ENCODE results near the gene SREBF1. TPM values are rescaled to one million over a fixed set of nuclear protein-coding genes. Genes with fewer than 3 reads are reported as not detected.

The SREBF1 gene
- total and polyA plus RNA-seq, 2 of the 8 experiments (the other 6 are each of a cell fraction or from before 2014, with no cell fraction given) = 28.6 to 70.8 TPM

GRCh38 chr17:17766744-17767120 is 70.1 kb downstream of the SREBF1 start (continued):
- TF ChIP-seq, protein P1, sequence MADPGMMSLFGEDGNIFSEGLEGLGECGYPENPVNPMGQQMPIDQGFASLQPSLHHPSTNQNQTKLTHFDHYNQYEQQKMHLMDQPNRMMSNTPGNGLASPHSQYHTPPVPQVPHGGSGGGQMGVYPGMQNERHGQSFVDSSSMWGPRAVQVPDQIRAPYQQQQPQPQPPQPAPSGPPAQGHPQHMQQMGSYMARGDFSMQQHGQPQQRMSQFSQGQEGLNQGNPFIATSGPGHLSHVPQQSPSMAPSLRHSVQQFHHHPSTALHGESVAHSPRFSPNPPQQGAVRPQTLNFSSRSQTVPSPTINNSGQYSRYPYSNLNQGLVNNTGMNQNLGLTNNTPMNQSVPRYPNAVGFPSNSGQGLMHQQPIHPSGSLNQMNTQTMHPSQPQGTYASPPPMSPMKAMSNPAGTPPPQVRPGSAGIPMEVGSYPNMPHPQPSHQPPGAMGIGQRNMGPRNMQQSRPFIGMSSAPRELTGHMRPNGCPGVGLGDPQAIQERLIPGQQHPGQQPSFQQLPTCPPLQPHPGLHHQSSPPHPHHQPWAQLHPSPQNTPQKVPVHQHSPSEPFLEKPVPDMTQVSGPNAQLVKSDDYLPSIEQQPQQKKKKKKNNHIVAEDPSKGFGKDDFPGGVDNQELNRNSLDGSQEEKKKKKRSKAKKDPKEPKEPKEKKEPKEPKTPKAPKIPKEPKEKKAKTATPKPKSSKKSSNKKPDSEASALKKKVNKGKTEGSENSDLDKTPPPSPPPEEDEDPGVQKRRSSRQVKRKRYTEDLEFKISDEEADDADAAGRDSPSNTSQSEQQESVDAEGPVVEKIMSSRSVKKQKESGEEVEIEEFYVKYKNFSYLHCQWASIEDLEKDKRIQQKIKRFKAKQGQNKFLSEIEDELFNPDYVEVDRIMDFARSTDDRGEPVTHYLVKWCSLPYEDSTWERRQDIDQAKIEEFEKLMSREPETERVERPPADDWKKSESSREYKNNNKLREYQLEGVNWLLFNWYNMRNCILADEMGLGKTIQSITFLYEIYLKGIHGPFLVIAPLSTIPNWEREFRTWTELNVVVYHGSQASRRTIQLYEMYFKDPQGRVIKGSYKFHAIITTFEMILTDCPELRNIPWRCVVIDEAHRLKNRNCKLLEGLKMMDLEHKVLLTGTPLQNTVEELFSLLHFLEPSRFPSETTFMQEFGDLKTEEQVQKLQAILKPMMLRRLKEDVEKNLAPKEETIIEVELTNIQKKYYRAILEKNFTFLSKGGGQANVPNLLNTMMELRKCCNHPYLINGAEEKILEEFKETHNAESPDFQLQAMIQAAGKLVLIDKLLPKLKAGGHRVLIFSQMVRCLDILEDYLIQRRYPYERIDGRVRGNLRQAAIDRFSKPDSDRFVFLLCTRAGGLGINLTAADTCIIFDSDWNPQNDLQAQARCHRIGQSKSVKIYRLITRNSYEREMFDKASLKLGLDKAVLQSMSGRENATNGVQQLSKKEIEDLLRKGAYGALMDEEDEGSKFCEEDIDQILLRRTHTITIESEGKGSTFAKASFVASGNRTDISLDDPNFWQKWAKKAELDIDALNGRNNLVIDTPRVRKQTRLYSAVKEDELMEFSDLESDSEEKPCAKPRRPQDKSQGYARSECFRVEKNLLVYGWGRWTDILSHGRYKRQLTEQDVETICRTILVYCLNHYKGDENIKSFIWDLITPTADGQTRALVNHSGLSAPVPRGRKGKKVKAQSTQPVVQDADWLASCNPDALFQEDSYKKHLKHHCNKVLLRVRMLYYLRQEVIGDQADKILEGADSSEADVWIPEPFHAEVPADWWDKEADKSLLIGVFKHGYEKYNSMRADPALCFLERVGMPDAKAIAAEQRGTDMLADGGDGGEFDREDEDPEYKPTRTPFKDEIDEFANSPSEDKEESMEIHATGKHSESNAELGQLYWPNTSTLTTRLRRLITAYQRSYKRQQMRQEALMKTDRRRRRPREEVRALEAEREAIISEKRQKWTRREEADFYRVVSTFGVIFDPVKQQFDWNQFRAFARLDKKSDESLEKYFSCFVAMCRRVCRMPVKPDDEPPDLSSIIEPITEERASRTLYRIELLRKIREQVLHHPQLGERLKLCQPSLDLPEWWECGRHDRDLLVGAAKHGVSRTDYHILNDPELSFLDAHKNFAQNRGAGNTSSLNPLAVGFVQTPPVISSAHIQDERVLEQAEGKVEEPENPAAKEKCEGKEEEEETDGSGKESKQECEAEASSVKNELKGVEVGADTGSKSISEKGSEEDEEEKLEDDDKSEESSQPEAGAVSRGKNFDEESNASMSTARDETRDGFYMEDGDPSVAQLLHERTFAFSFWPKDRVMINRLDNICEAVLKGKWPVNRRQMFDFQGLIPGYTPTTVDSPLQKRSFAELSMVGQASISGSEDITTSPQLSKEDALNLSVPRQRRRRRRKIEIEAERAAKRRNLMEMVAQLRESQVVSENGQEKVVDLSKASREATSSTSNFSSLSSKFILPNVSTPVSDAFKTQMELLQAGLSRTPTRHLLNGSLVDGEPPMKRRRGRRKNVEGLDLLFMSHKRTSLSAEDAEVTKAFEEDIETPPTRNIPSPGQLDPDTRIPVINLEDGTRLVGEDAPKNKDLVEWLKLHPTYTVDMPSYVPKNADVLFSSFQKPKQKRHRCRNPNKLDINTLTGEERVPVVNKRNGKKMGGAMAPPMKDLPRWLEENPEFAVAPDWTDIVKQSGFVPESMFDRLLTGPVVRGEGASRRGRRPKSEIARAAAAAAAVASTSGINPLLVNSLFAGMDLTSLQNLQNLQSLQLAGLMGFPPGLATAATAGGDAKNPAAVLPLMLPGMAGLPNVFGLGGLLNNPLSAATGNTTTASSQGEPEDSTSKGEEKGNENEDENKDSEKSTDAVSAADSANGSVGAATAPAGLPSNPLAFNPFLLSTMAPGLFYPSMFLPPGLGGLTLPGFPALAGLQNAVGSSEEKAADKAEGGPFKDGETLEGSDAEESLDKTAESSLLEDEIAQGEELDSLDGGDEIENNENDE (IDR thresholded peaks at IDR 0.05; ENCODE audit: insufficient replicate concordance, low read length) = no peak
- TF ChIP-seq TBP (IDR thresholded peaks at IDR 0.05; ENCODE audit: low read depth, low read length) (no peak), PHF8 (conservative IDR thresholded peaks at IDR 0.05; ENCODE audit: low read depth, low read length) (no peak), NRF1 (IDR thresholded peaks at IDR 0.05; ENCODE audit: low read depth, low read length) (no peak), CEBPB (IDR thresholded peaks at IDR 0.05; ENCODE audit: low read depth, low read length) (no peak), SIRT6 (IDR thresholded peaks at IDR 0.05; ENCODE audit: low read length) (no peak), ZNF274 (IDR thresholded peaks at IDR 0.05; ENCODE audit: borderline replicate concordance, extremely low read depth, low read length) (no peak), JUND (IDR thresholded peaks at IDR 0.05; ENCODE audit: low read length) (no peak), RAD21 (IDR thresholded peaks at IDR 0.05 in 1 of 2, conservative IDR thresholded peaks at IDR 0.05 in 1 of 2; ENCODE audit: low read depth in 2 of 2, low read length in 2 of 2) (no peak), POU5F1 (IDR thresholded peaks at IDR 0.05; ENCODE audit: low read depth, low read length) (no peak), POLR2AphosphoS5 (IDR thresholded peaks at IDR 0.05; ENCODE audit: low read depth, low read length) (no peak), TAF1 (IDR thresholded peaks at IDR 0.05; ENCODE audit: low read depth, low read length) (no peak)
